ENCODE measurements around the gene CDCA4. TPM values are rescaled to one million over a fixed set of nuclear protein-coding genes. Genes with fewer than 3 reads are reported as not detected.

The CDCA4 gene
- total RNA-seq, 4 donors from 2014 or later, result 15.3 to 35.0 (median 23.3) TPM

- peaks cover 0 to 26% (median 0%) of the 10 kb centered on the region in 4 donors for H3K27me3 ChIP-seq
- peak overlapping the region; percentile 48 to 77 (median 62) for H3K4me3 ChIP-seq
- no peaks in the 10 kb centered on the region for H3K36me3 ChIP-seq
- TF ChIP-seq CTCF (IDR thresholded peaks at IDR 0.05) (no peak), POLR2A (IDR thresholded peaks at IDR 0.05) (no peak)
- H3K9me3 ChIP-seq, result no peaks in the 10 kb centered on the region
- peaks cover 60 to 84% (median 62%) of the 10 kb centered on the region in 3 donors for H3K4me1 ChIP-seq
- no peak for DNase-seq
- no CpG with 5 or more reads among the region's 11 CpGs for WGBS, 2 donors
- H3K27ac ChIP-seq, result peak overlapping the region; percentile 53 to 84 (median 66)
- intact Hi-C loops (cut with DNase I), result loop anchor here (2.0 kb wide), 1 partner anchor 70 kb away; no protein-coding TSS in a partner anchor
These were observed 43.7 kb downstream of the CDCA4 start for GRCh38 chr14:104977008-104977680.

- peaks cover 0 to 26% (median 0%) of the 10 kb centered on the region in 4 donors for H3K27me3 ChIP-seq
- intact Hi-C loops (cut with DNase I), result loop anchor here (2.0 kb wide), 1 partner anchor 70 kb away; no protein-coding TSS in a partner anchor
- whole genome bisulfite sequencing, 2 donors, result 24 to 48% methylated on average over 4 to 9 of the region's 21 CpGs
- H3K27ac ChIP-seq, result peak overlapping the region in 3 of 4 donors; percentile 23 to 97 (median 46)
- no peaks in the 10 kb centered on the region for H3K9me3 ChIP-seq
- H3K4me1 ChIP-seq, result peaks cover 67 to 92% (median 69%) of the 10 kb centered on the region in 3 donors
- TF ChIP-seq CTCF (IDR thresholded peaks at IDR 0.05), result peak; percentile 85 to 98 (median 97)
- TF ChIP-seq POLR2A (IDR thresholded peaks at IDR 0.05), result no peak
- no peaks in the 10 kb centered on the region for H3K36me3 ChIP-seq
- DNase-seq, result no peak
- H3K4me3 ChIP-seq, result peak overlapping the region in 2 of 4 donors; percentile 69 to 77
These were observed 44.5 kb downstream of the CDCA4 start for GRCh38 chr14:104976198-104977007.

- 29 to 80% methylated on average over 1 to 6 of the region's 21 CpGs for WGBS, 2 donors
- H3K36me3 ChIP-seq, result no peaks in the 10 kb centered on the region
- peak overlapping the region in 3 of 4 donors; percentile 7 to 99 (median 97) for H3K27ac ChIP-seq
- TF ChIP-seq POLR2A (IDR thresholded peaks at IDR 0.05) (no peak), CTCF (IDR thresholded peaks at IDR 0.05) (no peak)
- no peak overlapping the region for H3K4me3 ChIP-seq
- no peak for DNase-seq
- H3K9me3 ChIP-seq, result no peaks in the 10 kb centered on the region
- H3K4me1 ChIP-seq, result peaks cover 75 to 98% (median 77%) of the 10 kb centered on the region in 3 donors
- peaks cover 0 to 26% (median 0%) of the 10 kb centered on the region in 4 donors for H3K27me3 ChIP-seq
- intact Hi-C loops (cut with DNase I), result loop anchor here (2.0 kb wide), 1 partner anchor 71 kb away; no protein-coding TSS in a partner anchor
These were observed 45.2 kb downstream of the CDCA4 start for GRCh38 chr14:104975481-104976197.

GRCh38 chr14:104974665-104975390, 46.1 kb downstream of the CDCA4 start:
- Histone ChIP-seq H3K27me3 (peaks cover 0 to 26% (median 0%) of the 10 kb centered on the region in 4 donors), H3K36me3 (no peaks in the 10 kb centered on the region), H3K4me1 (peaks cover 78 to 98% (median 82%) of the 10 kb centered on the region in 3 donors), H3K27ac (peak overlapping the region; percentile 93 to 99 (median 98)), H3K9me3 (no peaks in the 10 kb centered on the region), H3K4me3 (no peak overlapping the region)
- intact Hi-C loops (cut with DNase I), result no loop called here
- DNase-seq, result no peak
- WGBS, 2 donors, result 93 to 97% methylated on average over 5 to 6 of the region's 14 CpGs
- no peak for TF ChIP-seq CTCF (IDR thresholded peaks at IDR 0.05)
- no peak for TF ChIP-seq POLR2A (IDR thresholded peaks at IDR 0.05)

All from esophagus squamous epithelium (tissue), 5 donors.